Endodermal cell (in vitro differentiated cells): ENCODE results near the gene ADGRF1. TPM values are rescaled to one million over a fixed set of nuclear protein-coding genes. Genes with fewer than 3 reads are reported as not detected.

Experiments used
- DNase-seq: peaks from one replicate; pipeline ENCODE4 v3.0.0-alpha.2; 2017
- H3K27ac ChIP-seq: 2 replicates; pipeline ENCODE4 v1.5.1; 2013; ENCODE audit warnings: mild to moderate bottlenecking, low read depth, low read length, moderate library complexity
- H3K27me3 ChIP-seq: 2 replicates; pipeline ENCODE4 v1.6.1; 2013; ENCODE audit warnings: mild to moderate bottlenecking, low read length, moderate library complexity; ENCODE audit not compliant: insufficient read depth, control insufficient read depth, poor library complexity, severe bottlenecking
- H3K36me3 ChIP-seq: 2 replicates; pipeline ENCODE4 v1.7.0; 2013; ENCODE audit warnings: mild to moderate bottlenecking, low read length, moderate library complexity; ENCODE audit not compliant: control insufficient read depth, insufficient read depth
- H3K4me1 ChIP-seq: one replicate; pipeline ENCODE4 v1.7.0; 2013; ENCODE audit warnings: low read length; ENCODE audit not compliant: control insufficient read depth, insufficient read depth
- H3K4me3 ChIP-seq: 2 replicates; pipeline ENCODE4 v1.5.1; 2013; ENCODE audit warnings: mild to moderate bottlenecking, low read length, moderate library complexity
- H3K9ac ChIP-seq: 2 replicates; pipeline ENCODE4 v1.6.1; 2013; ENCODE audit warnings: mild to moderate bottlenecking, low read length, moderate library complexity; ENCODE audit not compliant: poor library complexity, severe bottlenecking; ENCODE audit errors: extremely low read depth
- H3K9me3 ChIP-seq: 2 replicates; pipeline ENCODE4 v1.6.1; 2013; ENCODE audit warnings: mild to moderate bottlenecking, low read length, moderate library complexity; ENCODE audit not compliant: control insufficient read depth
- H3K27ac Mint-ChIP-seq: 2 replicates; pipeline ENCODE4 v1.8.0; 2020; ENCODE audit warnings: mixed read lengths
- H3K27me3 Mint-ChIP-seq: 2 replicates; pipeline ENCODE4 v1.8.0; 2021; ENCODE audit warnings: mild to moderate bottlenecking, mixed read lengths; ENCODE audit not compliant: insufficient read depth
- H3K36me3 Mint-ChIP-seq: 2 replicates; pipeline ENCODE4 v1.8.0; 2020; ENCODE audit warnings: low read depth, mixed read lengths
- H3K4me1 Mint-ChIP-seq: 2 replicates; pipeline ENCODE4 v1.8.0; 2020; ENCODE audit warnings: mixed read lengths
- H3K4me3 Mint-ChIP-seq: 2 replicates; pipeline ENCODE4 v1.8.0; 2020; ENCODE audit warnings: mild to moderate bottlenecking, moderate library complexity, mixed read lengths
- H3K9me3 Mint-ChIP-seq: 2 replicates; pipeline ENCODE4 v1.8.0; 2020; ENCODE audit warnings: mild to moderate bottlenecking, mixed read lengths
- WGBS, 2 experiments: methylation state at CpG; one replicate each; pipeline versions ENCODE4 v1.1.5 to v1.1.7; 2013; ENCODE audit warnings: missing lambda C conversion rate in 2 of 2, mixed read lengths in 1 of 2; ENCODE audit not compliant: insufficient coverage in 1 of 2, insufficient read length in 1 of 2; 5-methylcytosine and 5-hydroxymethylcytosine counted together
- total RNA-seq, 2 donors: library from RNA; stranded (reverse); fragmentation: NEBNext Ultra II Directional in 1 of 2; extraction: Animal tissue kit (Norgen Biotek cat#: 25700) in 1 of 2; gene quantifications; 2 replicates in 1 of 2; 3 replicates in 1 of 2; pipeline ENCODE4 v1.2.1, GENCODE V29; 2021
- TF ChIP-seq, protein P1 (sequence below): fragments of 200-600 bp; sonication (generic); conservative IDR thresholded peaks from 2 replicates; pipeline ENCODE4 v1.5.0; 2021; ENCODE audit warnings: antibody characterized with exemption, mild to moderate bottlenecking

The ADGRF1 gene
- total RNA-seq, 2 donors from 2014 or later, result not detected

DNA sequence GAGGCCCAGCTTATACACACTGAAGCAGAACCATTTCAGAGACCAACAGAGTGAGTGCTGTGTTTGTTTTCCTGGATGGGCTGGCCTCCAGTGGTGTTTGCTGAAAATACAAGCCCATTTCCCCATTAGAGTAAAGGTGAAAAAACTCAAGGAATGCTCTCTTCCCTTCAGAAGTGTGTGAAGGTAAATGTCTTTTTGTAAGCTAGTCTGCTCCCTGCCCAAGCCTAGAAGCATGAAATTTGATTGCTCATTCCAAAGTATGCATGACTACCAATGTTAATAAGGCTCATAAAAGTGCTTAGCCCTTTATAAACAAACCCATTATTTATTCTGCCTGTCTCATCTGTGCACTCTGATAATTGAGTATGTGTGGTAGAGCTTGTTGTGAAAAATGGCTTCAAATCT, 59.1 kb downstream of the ADGRF1 start:
- H3K27me3 ChIP-seq, result no peaks in the 10 kb centered on the region
- DNase-seq, result peak; percentile 60
- Mint-ChIP-seq H3K9me3 (no peaks in the 10 kb centered on the region), H3K36me3 (no peaks in the 10 kb centered on the region), H3K27ac (peak overlapping the region; percentile 17), H3K27me3 (no peaks in the 10 kb centered on the region), H3K4me3 (no peak overlapping the region), H3K4me1 (peaks cover 6% of the 10 kb centered on the region)
- no peaks in the 10 kb centered on the region for H3K36me3 ChIP-seq
- no peaks in the 10 kb centered on the region for H3K4me1 ChIP-seq
- H3K4me3 ChIP-seq, result no peak overlapping the region
- TF ChIP-seq, protein P1, sequence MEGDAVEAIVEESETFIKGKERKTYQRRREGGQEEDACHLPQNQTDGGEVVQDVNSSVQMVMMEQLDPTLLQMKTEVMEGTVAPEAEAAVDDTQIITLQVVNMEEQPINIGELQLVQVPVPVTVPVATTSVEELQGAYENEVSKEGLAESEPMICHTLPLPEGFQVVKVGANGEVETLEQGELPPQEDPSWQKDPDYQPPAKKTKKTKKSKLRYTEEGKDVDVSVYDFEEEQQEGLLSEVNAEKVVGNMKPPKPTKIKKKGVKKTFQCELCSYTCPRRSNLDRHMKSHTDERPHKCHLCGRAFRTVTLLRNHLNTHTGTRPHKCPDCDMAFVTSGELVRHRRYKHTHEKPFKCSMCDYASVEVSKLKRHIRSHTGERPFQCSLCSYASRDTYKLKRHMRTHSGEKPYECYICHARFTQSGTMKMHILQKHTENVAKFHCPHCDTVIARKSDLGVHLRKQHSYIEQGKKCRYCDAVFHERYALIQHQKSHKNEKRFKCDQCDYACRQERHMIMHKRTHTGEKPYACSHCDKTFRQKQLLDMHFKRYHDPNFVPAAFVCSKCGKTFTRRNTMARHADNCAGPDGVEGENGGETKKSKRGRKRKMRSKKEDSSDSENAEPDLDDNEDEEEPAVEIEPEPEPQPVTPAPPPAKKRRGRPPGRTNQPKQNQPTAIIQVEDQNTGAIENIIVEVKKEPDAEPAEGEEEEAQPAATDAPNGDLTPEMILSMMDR, result peak; percentile 55
- H3K9ac ChIP-seq, result no peak overlapping the region
- H3K27ac ChIP-seq, result no peak overlapping the region
- H3K9me3 ChIP-seq, result no peaks in the 10 kb centered on the region

DNA sequence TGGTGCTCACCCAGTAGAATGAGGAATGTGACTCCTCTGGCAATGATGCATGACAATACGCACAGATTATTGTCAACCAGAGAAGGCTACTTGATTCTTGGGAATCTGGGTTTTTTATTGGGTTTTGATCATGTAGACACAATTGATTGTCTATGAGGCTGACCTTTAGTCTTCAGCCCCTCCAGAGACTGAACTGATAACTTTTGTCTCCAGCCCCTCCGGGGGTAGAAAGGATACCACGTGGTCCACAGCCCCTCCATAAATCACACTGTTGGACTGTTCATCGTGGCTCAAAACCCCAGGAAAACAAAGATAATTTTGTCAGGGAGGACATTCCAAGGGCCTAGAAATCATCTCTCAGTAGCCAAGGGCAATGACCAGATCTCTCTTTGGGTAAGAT, 62.9 kb downstream of the ADGRF1 start:
- Mint-ChIP-seq H3K4me3 (no peak overlapping the region), H3K9me3 (no peaks in the 10 kb centered on the region), H3K4me1 (peaks cover 6% of the 10 kb centered on the region), H3K27me3 (no peaks in the 10 kb centered on the region), H3K36me3 (no peaks in the 10 kb centered on the region), H3K27ac (no peak overlapping the region)
- no peak overlapping the region for H3K27ac ChIP-seq
- 82 to 88% methylated on average over 4 of the region's 4 CpGs for WGBS, 2 experiments
- TF ChIP-seq, protein P1, result no peak
- DNase-seq, result no peak
- H3K27me3 ChIP-seq, result no peaks in the 10 kb centered on the region
- H3K9ac ChIP-seq, result no peak overlapping the region
- no peak overlapping the region for H3K4me3 ChIP-seq
- no peaks in the 10 kb centered on the region for H3K4me1 ChIP-seq
- H3K36me3 ChIP-seq, result no peaks in the 10 kb centered on the region
- H3K9me3 ChIP-seq, result no peaks in the 10 kb centered on the region

DNA sequence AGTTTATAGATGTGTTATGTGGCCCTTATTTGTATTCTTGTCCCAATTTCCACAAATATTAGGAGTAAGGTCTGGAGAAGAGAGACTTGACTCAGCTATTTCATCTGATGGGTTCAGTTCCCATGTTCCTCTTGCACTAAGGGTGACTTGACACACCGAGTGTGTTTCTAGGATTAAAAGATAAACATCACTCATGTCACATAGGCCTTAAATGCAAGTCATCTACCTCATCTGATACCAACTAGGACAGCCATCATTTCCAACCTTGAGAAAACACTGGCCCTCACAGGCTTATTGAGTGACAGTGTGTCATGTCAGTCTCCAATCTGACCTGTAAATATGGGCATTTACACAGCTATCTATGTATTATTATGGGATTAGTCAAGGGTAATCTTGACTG, 67.3 kb downstream of the ADGRF1 start:
- TF ChIP-seq, protein P1, result no peak
- no peaks in the 10 kb centered on the region for H3K4me1 ChIP-seq
- H3K4me3 ChIP-seq, result no peak overlapping the region
- Mint-ChIP-seq H3K36me3 (no peaks in the 10 kb centered on the region), H3K27me3 (no peaks in the 10 kb centered on the region), H3K4me1 (no peaks in the 10 kb centered on the region), H3K4me3 (no peak overlapping the region), H3K9me3 (no peaks in the 10 kb centered on the region), H3K27ac (no peak overlapping the region)
- H3K36me3 ChIP-seq, result no peaks in the 10 kb centered on the region
- no peaks in the 10 kb centered on the region for H3K9me3 ChIP-seq
- DNase-seq, result no peak
- no peak overlapping the region for H3K27ac ChIP-seq
- H3K27me3 ChIP-seq, result no peaks in the 10 kb centered on the region
- 100% methylated on average over 1 of the region's 1 CpG; no CpG with 5 or more reads in 1 of the 2 experiments for WGBS, 2 experiments
- no peak overlapping the region for H3K9ac ChIP-seq
